Measurements from ENCODE around the gene DOCK8. TPM values are rescaled to one million over a fixed set of nuclear protein-coding genes. Genes with fewer than 3 reads are reported as not detected.

The DOCK8 gene
- total RNA-seq, 4 donors from 2014 or later, result 9.0 to 17.9 (median 13.6) TPM

- no peak for DNase-seq (ENCODE audit: low spot score in 2 of 2)
- H3K9me3 ChIP-seq, result no peaks in the 10 kb centered on the region
- peaks cover 0 to 22% (median 0%) of the 10 kb centered on the region in 4 donors for H3K4me1 ChIP-seq
- H3K27me3 ChIP-seq, result no peaks in the 10 kb centered on the region
- peaks cover 0 to 5% (median 0%) of the 10 kb centered on the region in 3 donors for H3K36me3 ChIP-seq
- WGBS, 2 donors, result 60 to 61% methylated on average over 7 of the region's 7 CpGs
- H3K4me3 ChIP-seq, result no peak overlapping the region
- TF ChIP-seq, protein P1, sequence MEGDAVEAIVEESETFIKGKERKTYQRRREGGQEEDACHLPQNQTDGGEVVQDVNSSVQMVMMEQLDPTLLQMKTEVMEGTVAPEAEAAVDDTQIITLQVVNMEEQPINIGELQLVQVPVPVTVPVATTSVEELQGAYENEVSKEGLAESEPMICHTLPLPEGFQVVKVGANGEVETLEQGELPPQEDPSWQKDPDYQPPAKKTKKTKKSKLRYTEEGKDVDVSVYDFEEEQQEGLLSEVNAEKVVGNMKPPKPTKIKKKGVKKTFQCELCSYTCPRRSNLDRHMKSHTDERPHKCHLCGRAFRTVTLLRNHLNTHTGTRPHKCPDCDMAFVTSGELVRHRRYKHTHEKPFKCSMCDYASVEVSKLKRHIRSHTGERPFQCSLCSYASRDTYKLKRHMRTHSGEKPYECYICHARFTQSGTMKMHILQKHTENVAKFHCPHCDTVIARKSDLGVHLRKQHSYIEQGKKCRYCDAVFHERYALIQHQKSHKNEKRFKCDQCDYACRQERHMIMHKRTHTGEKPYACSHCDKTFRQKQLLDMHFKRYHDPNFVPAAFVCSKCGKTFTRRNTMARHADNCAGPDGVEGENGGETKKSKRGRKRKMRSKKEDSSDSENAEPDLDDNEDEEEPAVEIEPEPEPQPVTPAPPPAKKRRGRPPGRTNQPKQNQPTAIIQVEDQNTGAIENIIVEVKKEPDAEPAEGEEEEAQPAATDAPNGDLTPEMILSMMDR (IDR thresholded peaks at IDR 0.05), result no peak
- TF ChIP-seq EP300 (IDR thresholded peaks at IDR 0.05), result no peak
- TF ChIP-seq POLR2A (IDR thresholded peaks at IDR 0.05), result no peak
- H3K27ac ChIP-seq, result no peak overlapping the region
These were observed 148.1 kb downstream of the DOCK8 start for GRCh38 chr9:362561-363273.

GRCh38 chr9:363274-363612 lies 148.6 kb downstream of the DOCK8 start:
- Histone ChIP-seq H3K9me3 (no peaks in the 10 kb centered on the region), H3K4me3 (no peak overlapping the region), H3K4me1 (peaks cover 0 to 21% (median 0%) of the 10 kb centered on the region in 4 donors), H3K27me3 (no peaks in the 10 kb centered on the region), H3K27ac (no peak overlapping the region), H3K36me3 (peaks cover 0 to 5% (median 0%) of the 10 kb centered on the region in 3 donors)
- WGBS, 2 donors, result 59 to 68% methylated on average over 5 of the region's 5 CpGs
- TF ChIP-seq, protein P1 (IDR thresholded peaks at IDR 0.05), result no peak
- TF ChIP-seq EP300 (IDR thresholded peaks at IDR 0.05) (no peak), POLR2A (IDR thresholded peaks at IDR 0.05) (no peak)
- DNase-seq (ENCODE audit: low spot score in 2 of 2), result no peak

GRCh38 chr9:365436-365835 lies 150.8 kb downstream of the DOCK8 start:
- Histone ChIP-seq H3K9me3 (no peaks in the 10 kb centered on the region), H3K36me3 (peaks cover 0 to 5% (median 0%) of the 10 kb centered on the region in 3 donors), H3K27ac (no peak overlapping the region), H3K4me3 (no peak overlapping the region), H3K27me3 (no peaks in the 10 kb centered on the region), H3K4me1 (peaks cover 0 to 21% (median 0%) of the 10 kb centered on the region in 4 donors)
- DNase-seq (ENCODE audit: low spot score in 2 of 2), result no peak
- TF ChIP-seq, protein P1 (IDR thresholded peaks at IDR 0.05), result no peak
- TF ChIP-seq EP300 (IDR thresholded peaks at IDR 0.05) (no peak), POLR2A (IDR thresholded peaks at IDR 0.05) (no peak)
- 44 to 45% methylated on average over 2 of the region's 2 CpGs for WGBS, 2 donors

- no peaks in the 10 kb centered on the region for H3K27me3 ChIP-seq
- TF ChIP-seq, protein P1 (IDR thresholded peaks at IDR 0.05), result no peak
- TF ChIP-seq POLR2A (IDR thresholded peaks at IDR 0.05), result no peak
- TF ChIP-seq EP300 (IDR thresholded peaks at IDR 0.05), result no peak
- DNase-seq (ENCODE audit: low spot score in 2 of 2), result no peak
- no peak overlapping the region for H3K27ac ChIP-seq
- no peaks in the 10 kb centered on the region for H3K9me3 ChIP-seq
- H3K36me3 ChIP-seq, result peaks cover 0 to 5% (median 0%) of the 10 kb centered on the region in 3 donors
- WGBS, 2 donors, result 82 to 87% methylated on average over 3 of the region's 3 CpGs
- peaks cover 0 to 26% (median 0%) of the 10 kb centered on the region in 4 donors for H3K4me1 ChIP-seq
- H3K4me3 ChIP-seq, result no peak overlapping the region
These were observed 152.0 kb downstream of the DOCK8 start for GRCh38 chr9:366620-367019.

GRCh38 chr9:370086-370485 lies 155.4 kb downstream of the DOCK8 start:
- DNase-seq (ENCODE audit: low spot score in 2 of 2), result no peak
- no peak overlapping the region for H3K27ac ChIP-seq
- H3K4me1 ChIP-seq, result peaks cover 0 to 22% (median 0%) of the 10 kb centered on the region in 4 donors
- H3K27me3 ChIP-seq, result no peaks in the 10 kb centered on the region
- H3K36me3 ChIP-seq, result peaks cover 0 to 5% (median 0%) of the 10 kb centered on the region in 3 donors
- H3K9me3 ChIP-seq, result no peaks in the 10 kb centered on the region
- no peak overlapping the region for H3K4me3 ChIP-seq
- 71 to 82% methylated on average over 3 of the region's 3 CpGs for WGBS, 2 donors
- TF ChIP-seq EP300 (IDR thresholded peaks at IDR 0.05) (no peak), POLR2A (IDR thresholded peaks at IDR 0.05) (no peak)
- TF ChIP-seq, protein P1 (IDR thresholded peaks at IDR 0.05), result no peak
